Activated CD8-positive, alpha-beta memory T cell treated with anti-CD3 and anti-CD28 coated beads, Interleukin-2, amount 10 ng/mL, durations not matched to agents 7 days and 5 days (primary cell): ENCODE results near the gene GRB10. TPM values are rescaled to one million over a fixed set of nuclear protein-coding genes. Genes with fewer than 3 reads are reported as not detected.
"Not testable (repeated sequence)": the region's sequence is repeated elsewhere in the genome, so short reads cannot be mapped to it uniquely, and the experiment has no call there.

Experiments used
- ATAC-seq: fragments of 150-1000 bp; cut with Tn5 transposase; one replicate; pipeline ENCODE4 v1.10.0; 2021; ENCODE audit warnings: moderate library complexity
- CTCF ChIA-PET: fragments of 350-600 bp; sonication (Branson Sonifier 250); formaldehyde crosslinking; loops from one replicate; lab custom pipeline; 2021; ENCODE audit warnings: antibody characterized with exemption; lab: Charles Lee
- DNase-seq: peaks from one replicate; pipeline ENCODE4 v3.0.0-alpha.2; 2020
- H3K27ac Mint-ChIP-seq: one replicate; pipeline ENCODE4 v1.8.0; 2021; ENCODE audit warnings: mild to moderate bottlenecking, mixed read lengths
- H3K27me3 Mint-ChIP-seq: one replicate; pipeline ENCODE4 v1.8.0; 2021; ENCODE audit warnings: mixed read lengths
- H3K36me3 Mint-ChIP-seq: one replicate; pipeline ENCODE4 v1.8.0; 2021; ENCODE audit warnings: mild to moderate bottlenecking, mixed read lengths
- H3K4me1 Mint-ChIP-seq: one replicate; pipeline ENCODE4 v1.8.0; 2021; ENCODE audit warnings: mixed read lengths
- H3K4me3 Mint-ChIP-seq: one replicate; pipeline ENCODE4 v1.8.0; 2021; ENCODE audit warnings: mild to moderate bottlenecking, moderate library complexity, mixed read lengths
- H3K9me3 Mint-ChIP-seq: one replicate; pipeline ENCODE4 v1.8.0; 2022; ENCODE audit warnings: low read depth, mixed read lengths
- total RNA-seq, 2 experiments: library from RNA; stranded (reverse); gene quantifications; one replicate each; pipeline ENCODE4 v1.2.3, GENCODE V29; 2021

GRB10 gene
- total RNA-seq, 2 experiments from 2014 or later: 3.9 TPM

DNA sequence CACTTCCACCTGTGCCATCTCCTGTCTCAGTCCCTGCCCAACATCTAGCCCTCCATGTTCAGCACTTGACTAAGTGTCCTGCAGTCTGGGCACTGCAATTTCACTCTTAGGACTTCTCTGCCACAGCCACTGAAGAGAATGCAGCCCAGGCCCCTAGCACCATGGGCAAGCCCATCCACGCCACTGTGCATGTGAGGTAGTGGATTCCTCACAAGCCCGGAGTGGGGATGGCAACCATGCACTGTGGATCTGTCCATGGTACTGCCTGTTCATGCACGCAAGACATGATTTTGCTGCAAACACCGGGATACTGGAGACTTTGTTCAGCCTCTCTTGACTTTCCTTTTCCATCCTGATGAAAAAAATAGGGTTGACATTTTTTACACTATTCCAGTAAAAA is 229.8 kb downstream of the GRB10 start:
- H3K4me1 Mint-ChIP-seq: peaks cover 3% of the 10 kb centered on the region
- no peaks in the 10 kb centered on the region for H3K9me3 Mint-ChIP-seq
- no peak overlapping the region for H3K27ac Mint-ChIP-seq
- DNase-seq (no peak), ATAC-seq (no peak)
- CTCF ChIA-PET: interaction anchor here (0.7 kb wide), 1 partner anchor 43 kb away, joined by 3 read pairs; no protein-coding TSS in a partner anchor
- H3K27me3 Mint-ChIP-seq: peaks cover 31% of the 10 kb centered on the region
- H3K36me3 Mint-ChIP-seq: no peaks in the 10 kb centered on the region
- no peak overlapping the region for H3K4me3 Mint-ChIP-seq

DNA sequence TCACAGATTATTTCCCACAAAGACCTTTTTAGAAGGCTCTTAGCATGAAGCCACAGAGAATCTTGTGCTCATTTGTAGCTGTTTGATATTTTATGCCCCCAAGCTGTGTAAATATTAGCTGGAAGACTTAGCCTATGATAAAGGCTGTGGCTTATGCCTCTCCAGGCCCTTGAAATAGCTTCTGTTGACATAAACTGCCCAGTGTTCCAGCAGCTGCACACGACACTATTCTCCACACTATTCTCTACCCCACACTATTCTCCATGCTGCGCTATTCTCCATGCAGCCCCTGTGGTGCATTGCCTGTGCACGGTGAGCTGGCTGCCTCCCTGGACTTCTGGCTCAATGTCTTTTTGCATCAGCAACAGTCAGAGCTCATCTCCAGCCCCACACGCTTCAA is 230.6 kb downstream of the GRB10 start:
- H3K4me1 Mint-ChIP-seq: peaks cover 4% of the 10 kb centered on the region
- ATAC-seq (no peak), DNase-seq (no peak)
- no peak overlapping the region for H3K27ac Mint-ChIP-seq
- CTCF ChIA-PET: no interaction called here
- peaks cover 25% of the 10 kb centered on the region for H3K27me3 Mint-ChIP-seq
- H3K9me3 Mint-ChIP-seq: no peaks in the 10 kb centered on the region
- H3K36me3 Mint-ChIP-seq: no peaks in the 10 kb centered on the region
- no peak overlapping the region for H3K4me3 Mint-ChIP-seq

DNA sequence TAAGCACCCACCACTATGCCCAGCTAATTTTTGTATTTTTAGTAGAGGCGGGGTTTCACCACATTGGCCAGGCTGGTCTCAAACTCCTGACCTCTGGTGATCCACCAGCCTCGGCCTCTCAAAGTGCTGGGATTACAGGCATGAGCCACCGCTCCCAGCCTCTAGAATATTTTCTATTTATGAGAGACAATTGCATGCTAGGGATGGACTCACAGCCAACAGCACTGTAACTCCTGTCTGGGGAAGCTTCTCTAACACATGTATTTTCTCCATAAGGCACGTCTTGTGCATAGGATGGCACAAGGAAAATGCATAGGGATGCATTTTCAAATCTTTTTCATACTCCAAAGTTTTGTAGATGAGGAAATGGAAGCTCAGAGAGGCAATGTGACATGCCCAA is 237.1 kb downstream of the GRB10 start:
- peaks cover 10% of the 10 kb centered on the region for H3K27me3 Mint-ChIP-seq
- ATAC-seq, H3K4me1 Mint-ChIP-seq, H3K9me3 Mint-ChIP-seq, DNase-seq, H3K27ac Mint-ChIP-seq, H3K36me3 Mint-ChIP-seq, CTCF ChIA-PET, H3K4me3 Mint-ChIP-seq: not testable (repeated sequence)

DNA sequence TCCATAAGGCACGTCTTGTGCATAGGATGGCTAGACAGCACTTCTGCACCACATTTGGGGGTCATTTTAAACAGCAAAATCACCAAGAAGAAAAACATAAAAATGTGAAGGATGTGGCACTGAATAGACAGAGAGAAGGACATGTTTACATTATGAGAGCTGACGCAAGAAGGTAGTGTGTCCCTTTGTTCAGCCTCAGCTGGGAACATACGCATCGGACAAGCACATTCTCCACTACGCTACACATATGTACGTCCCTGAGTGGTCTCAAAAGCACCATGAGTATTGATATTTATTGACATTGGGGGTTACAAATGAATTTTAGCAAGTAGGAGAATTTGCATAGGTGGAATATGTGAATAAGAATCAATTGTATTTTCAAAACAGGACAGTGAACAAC is 237.7 kb downstream of the GRB10 start:
- no peak overlapping the region for H3K4me3 Mint-ChIP-seq
- no peaks in the 10 kb centered on the region for H3K9me3 Mint-ChIP-seq

DNA sequence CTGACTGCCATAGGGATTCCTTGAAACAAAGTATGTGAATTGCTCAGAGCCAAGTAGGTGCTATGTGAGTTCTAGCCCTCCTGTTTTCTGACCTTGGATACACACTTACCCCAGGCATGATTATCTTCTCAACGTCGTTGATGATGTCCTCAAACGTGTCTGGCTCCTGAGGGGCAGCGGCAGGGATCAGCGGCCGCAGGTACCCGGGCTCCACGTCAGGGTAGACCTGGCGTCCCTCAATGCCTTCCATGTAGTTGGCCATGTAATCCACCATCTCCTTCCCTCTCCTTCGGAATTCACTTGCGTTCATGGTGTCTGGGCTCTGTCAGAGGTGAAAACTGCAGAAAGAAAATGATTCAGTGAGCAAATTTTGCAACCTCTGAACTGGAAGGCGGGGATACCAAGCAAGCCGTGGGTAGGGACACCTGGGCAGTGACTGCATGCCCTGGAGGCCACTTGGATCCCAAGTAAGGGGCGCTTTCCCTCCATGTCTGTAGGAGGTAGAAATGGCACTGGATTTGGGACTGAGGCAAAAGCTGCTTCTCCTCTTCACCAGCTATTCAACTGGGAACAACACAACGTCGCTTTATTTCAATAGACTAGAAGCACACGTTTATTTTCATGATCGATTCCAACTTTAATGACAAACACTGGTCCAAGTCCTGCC is 238.8 kb downstream of the GRB10 start:
- H3K4me1 Mint-ChIP-seq: peaks cover 4% of the 10 kb centered on the region
- peaks cover 5% of the 10 kb centered on the region for H3K27me3 Mint-ChIP-seq
- no peak overlapping the region for H3K27ac Mint-ChIP-seq
- no peak overlapping the region for H3K4me3 Mint-ChIP-seq
- ATAC-seq (no peak), DNase-seq (no peak)
- H3K9me3 Mint-ChIP-seq: no peaks in the 10 kb centered on the region
- H3K36me3 Mint-ChIP-seq: no peaks in the 10 kb centered on the region
- CTCF ChIA-PET: no interaction called here

More for the DNA sequence above, 237.7 kb downstream of the GRB10 start:
- no peaks in the 10 kb centered on the region for H3K36me3 Mint-ChIP-seq
- DNase-seq (no peak), ATAC-seq (no peak)
- peaks cover 4% of the 10 kb centered on the region for H3K4me1 Mint-ChIP-seq
- H3K27ac Mint-ChIP-seq: no peak overlapping the region
- peaks cover 10% of the 10 kb centered on the region for H3K27me3 Mint-ChIP-seq
- CTCF ChIA-PET: no interaction called here

DNA sequence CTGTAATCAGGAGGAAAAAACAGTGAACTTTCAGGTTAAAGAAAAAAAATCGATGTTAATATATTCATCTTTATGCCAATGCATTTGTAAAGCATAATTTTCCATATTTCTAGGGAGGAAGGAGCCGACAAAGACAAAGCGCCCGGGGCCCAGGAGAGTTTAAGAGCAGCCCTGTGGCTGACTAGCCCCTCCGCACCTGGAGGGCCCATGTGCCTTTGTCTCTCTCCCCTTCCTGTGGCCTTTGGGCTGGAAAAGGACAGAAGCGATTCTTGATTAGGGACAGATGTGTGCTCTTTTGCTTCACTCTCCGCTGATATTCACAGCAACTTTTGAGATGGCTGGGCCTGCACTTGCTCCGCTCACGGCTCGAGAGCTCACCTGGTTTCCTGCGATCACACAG is 240.6 kb downstream of the GRB10 start:
- Mint-ChIP-seq H3K4me1 (no peaks in the 10 kb centered on the region), H3K27me3 (peaks cover 8% of the 10 kb centered on the region), H3K36me3 (no peaks in the 10 kb centered on the region), H3K9me3 (no peaks in the 10 kb centered on the region), H3K4me3 (no peak overlapping the region), H3K27ac (no peak overlapping the region)
- DNase-seq (no peak), ATAC-seq (no peak)
- CTCF ChIA-PET: no interaction called here

DNA sequence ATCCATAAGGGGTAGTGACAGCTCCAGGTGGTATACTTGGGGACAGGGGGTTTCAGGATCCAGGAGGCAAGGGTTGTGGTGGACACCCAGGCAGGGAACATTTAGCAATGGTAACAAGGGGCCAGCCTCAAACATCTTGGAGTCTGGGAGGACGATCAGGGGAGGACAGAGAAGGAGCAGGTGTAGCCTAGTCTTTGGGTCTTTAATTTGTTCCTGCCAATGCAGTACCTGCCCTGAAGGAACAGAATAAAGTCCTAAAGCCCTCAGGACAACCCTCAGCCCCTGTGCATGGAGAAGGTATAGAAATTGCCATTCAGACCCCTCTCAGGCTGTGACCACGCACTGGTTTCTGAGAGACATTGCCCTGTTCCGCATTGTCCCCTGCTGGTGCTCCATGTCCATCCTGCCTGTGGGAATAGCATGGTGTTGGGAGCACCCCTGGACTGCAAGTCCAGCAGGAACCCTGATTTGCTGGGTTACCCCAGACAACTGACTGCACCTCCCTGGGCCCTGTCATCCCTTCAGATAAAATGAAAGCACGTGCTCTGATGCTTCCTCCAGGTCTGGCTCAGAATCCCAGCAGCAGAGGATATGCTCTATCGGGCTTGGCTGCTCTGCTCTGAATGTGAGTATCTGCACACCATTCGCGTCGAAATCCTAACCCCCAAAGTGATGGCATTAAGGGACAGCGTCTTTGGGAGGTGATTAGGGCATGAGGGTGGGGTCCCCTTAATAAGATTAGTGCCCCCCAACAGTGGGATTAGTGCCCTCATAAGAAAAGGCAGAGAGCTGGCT is 241.7 kb downstream of the GRB10 start:
- ATAC-seq: no peak
- H3K27me3 Mint-ChIP-seq: peaks cover 4% of the 10 kb centered on the region

More for the DNA sequence above, 241.7 kb downstream of the GRB10 start:
- Mint-ChIP-seq H3K9me3 (no peaks in the 10 kb centered on the region), H3K4me1 (no peaks in the 10 kb centered on the region), H3K36me3 (no peaks in the 10 kb centered on the region), H3K4me3 (no peak overlapping the region), H3K27ac (no peak overlapping the region)
- CTCF ChIA-PET: interaction anchor here (1.0 kb wide), 1 partner anchor 72 kb away, joined by 3 read pairs; no protein-coding TSS in a partner anchor
- DNase-seq: no peak

Other genes starting within 250 kb of the GRB10 start
- gene DDC, start 217.5 kb downstream of the GRB10 start, total RNA-seq: not detected